GM21786 (cell line): ENCODE results near the gene ZG16B.

Source experiments
- ATAC-seq: cut with Tn5 transposase; IDR thresholded peaks from one replicate; pipeline ENCODE4 v1.9.1; 2021; ENCODE audit not compliant: unreplicated experiment

ZG16B gene

GRCh38 chr16:2865651-2866050 lies 35.5 kb downstream of the ZG16B start:
- no peak for ATAC-seq

- ATAC-seq = no peak
Observed at GRCh38 chr16:2866431-2866830, 36.3 kb downstream of the ZG16B start.

GRCh38 chr16:2867661-2867986 lies 37.5 kb downstream of the ZG16B start:
- no peak for ATAC-seq

- ATAC-seq = peak; percentile 87
Observed at GRCh38 chr16:2867987-2868789, 38.1 kb downstream of the ZG16B start.

- ATAC-seq = no peak
Observed at GRCh38 chr16:2871926-2872325, 41.8 kb downstream of the ZG16B start.

- no peak for ATAC-seq
Observed at GRCh38 chr16:2874032-2874911, 44.2 kb downstream of the ZG16B start.

GRCh38 chr16:2874912-2875362 lies 44.8 kb downstream of the ZG16B start:
- ATAC-seq = no peak

- ATAC-seq = no peak
Observed at GRCh38 chr16:2879854-2880508, 49.9 kb downstream of the ZG16B start.
